GM12892 (cell line): ENCODE results near the gene GJB6.

ENCODE experiments used
- POLR2A ChIP-seq: IDR thresholded peaks from 2 replicates; pipeline ENCODE4 v1.6.1; 2011; ENCODE audit warnings: low read depth, low read length, control low read depth
- POLR2AphosphoS5 ChIP-seq: IDR thresholded peaks from 2 replicates; pipeline ENCODE4 v1.6.1; 2011; ENCODE audit warnings: low read depth, low read length, control low read depth
- TAF1 ChIP-seq: IDR thresholded peaks from 2 replicates; pipeline ENCODE4 v1.6.1; 2011; ENCODE audit warnings: low read depth, mild to moderate bottlenecking, control low read depth, low read length, borderline replicate concordance

GRCh38 chr13:20219577-20219976 is 12.5 kb downstream of the GJB6 start:
- no peak for TF ChIP-seq POLR2AphosphoS5
- no peak for TF ChIP-seq POLR2A
- TF ChIP-seq TAF1 = no peak
